Right lobe of liver (tissue), 4 donors: ENCODE measurements around the gene CXorf58.

Experiments
- CTCF ChIP-seq, 4 donors: fragments of 200-600 bp in 3 of 4; fragments of 450-650 bp in 1 of 4; IDR thresholded peaks; one replicate each; pipeline versions ENCODE4 v1.5.1 to v1.8.0; 2016 to 2022; ENCODE audit warnings: antibody characterized with exemption in 4 of 4, mild to moderate bottlenecking in 2 of 4
- POLR2A ChIP-seq: fragments of 450-650 bp; IDR thresholded peaks from one replicate; pipeline ENCODE4 v1.6.1; 2017; ENCODE audit warnings: antibody characterized with exemption, mild to moderate bottlenecking
- donor health status: DM: no; HTN: no; CAD: no.
- donor health status: DM: no; HTN: no; CAD: no.
- donor health status: DM: no; HTN: yes; CAD: no.

- TF ChIP-seq CTCF (IDR thresholded peaks at IDR 0.05): no peak
- no peak for TF ChIP-seq POLR2A
These were observed 702 bp upstream of the CXorf58 start for GRCh38 chrX:23907111-23907497.
